Activated naive CD8-positive, alpha-beta T cell (primary cell): Measurements from ENCODE around the gene ARAP3.

Experiments
- H3K27ac Mint-ChIP-seq: one replicate; pipeline ENCODE4 v1.8.0; 2021; ENCODE audit warnings: mixed read lengths
- H3K27me3 Mint-ChIP-seq: one replicate; pipeline ENCODE4 v1.8.0; 2021; ENCODE audit warnings: mixed read lengths
- H3K36me3 Mint-ChIP-seq: one replicate; pipeline ENCODE4 v1.8.0; 2021; ENCODE audit warnings: mixed read lengths
- H3K4me1 Mint-ChIP-seq: one replicate; pipeline ENCODE4 v1.8.0; 2021; ENCODE audit warnings: low read depth, mixed read lengths
- H3K4me3 Mint-ChIP-seq: one replicate; pipeline ENCODE4 v1.8.0; 2021; ENCODE audit warnings: mild to moderate bottlenecking, mixed read lengths
- H3K9me3 Mint-ChIP-seq: one replicate; pipeline ENCODE4 v1.8.0; 2021; ENCODE audit warnings: low read depth, mixed read lengths

Gene ARAP3

GRCh38 chr5:141649056-141649688, 32.9 kb downstream of the ARAP3 start:
- no peak overlapping the region for H3K4me3 Mint-ChIP-seq
- peaks cover 41% of the 10 kb centered on the region for H3K4me1 Mint-ChIP-seq
- peak overlapping the region; percentile 81 for H3K27ac Mint-ChIP-seq
- H3K9me3 Mint-ChIP-seq: no peaks in the 10 kb centered on the region
- H3K27me3 Mint-ChIP-seq: no peaks in the 10 kb centered on the region
- no peaks in the 10 kb centered on the region for H3K36me3 Mint-ChIP-seq

- H3K36me3 Mint-ChIP-seq: no peaks in the 10 kb centered on the region
- H3K4me3 Mint-ChIP-seq: no peak overlapping the region
- H3K27ac Mint-ChIP-seq: no peak overlapping the region
- H3K9me3 Mint-ChIP-seq: no peaks in the 10 kb centered on the region
- peaks cover 38% of the 10 kb centered on the region for H3K4me1 Mint-ChIP-seq
- H3K27me3 Mint-ChIP-seq: no peaks in the 10 kb centered on the region
These were observed 34.2 kb downstream of the ARAP3 start for GRCh38 chr5:141647851-141648250.

- no peaks in the 10 kb centered on the region for H3K36me3 Mint-ChIP-seq
- peaks cover 33% of the 10 kb centered on the region for H3K4me1 Mint-ChIP-seq
These were observed 34.8 kb downstream of the ARAP3 start for GRCh38 chr5:141647242-141647641.

GRCh38 chr5:141646026-141646425, 36.0 kb downstream of the ARAP3 start:
- Mint-ChIP-seq H3K4me1 (peaks cover 34% of the 10 kb centered on the region), H3K27ac (peak overlapping the region; percentile 11), H3K9me3 (no peaks in the 10 kb centered on the region), H3K4me3 (no peak overlapping the region), H3K36me3 (no peaks in the 10 kb centered on the region), H3K27me3 (no peaks in the 10 kb centered on the region)

More at GRCh38 chr5:141647242-141647641, 34.8 kb downstream of the ARAP3 start:
- Mint-ChIP-seq H3K4me3 (no peak overlapping the region), H3K9me3 (no peaks in the 10 kb centered on the region), H3K27ac (no peak overlapping the region), H3K27me3 (no peaks in the 10 kb centered on the region)

GRCh38 chr5:141641634-141642267, 40.3 kb downstream of the ARAP3 start:
- Mint-ChIP-seq H3K36me3 (no peaks in the 10 kb centered on the region), H3K4me1 (peaks cover 24% of the 10 kb centered on the region), H3K27me3 (no peaks in the 10 kb centered on the region), H3K4me3 (no peak overlapping the region), H3K9me3 (no peaks in the 10 kb centered on the region), H3K27ac (peak overlapping the region; percentile 62)

GRCh38 chr5:141640698-141641097, 41.3 kb downstream of the ARAP3 start:
- Mint-ChIP-seq H3K9me3 (no peaks in the 10 kb centered on the region), H3K27ac (no peak overlapping the region), H3K36me3 (no peaks in the 10 kb centered on the region), H3K4me3 (peak overlapping the region; percentile 32), H3K4me1 (peaks cover 30% of the 10 kb centered on the region), H3K27me3 (no peaks in the 10 kb centered on the region)

GRCh38 chr5:141640051-141640415, 42.0 kb downstream of the ARAP3 start:
- Mint-ChIP-seq H3K27ac (no peak overlapping the region), H3K4me1 (peaks cover 36% of the 10 kb centered on the region), H3K9me3 (no peaks in the 10 kb centered on the region), H3K4me3 (no peak overlapping the region), H3K27me3 (no peaks in the 10 kb centered on the region), H3K36me3 (no peaks in the 10 kb centered on the region)

GRCh38 chr5:141639357-141640050, 42.5 kb downstream of the ARAP3 start:
- Mint-ChIP-seq H3K4me3 (peak overlapping the region; percentile 91), H3K9me3 (no peaks in the 10 kb centered on the region), H3K27ac (no peak overlapping the region), H3K36me3 (no peaks in the 10 kb centered on the region), H3K27me3 (no peaks in the 10 kb centered on the region), H3K4me1 (peaks cover 42% of the 10 kb centered on the region)

GRCh38 chr5:141638771-141639170, 43.3 kb downstream of the ARAP3 start:
- Mint-ChIP-seq H3K4me1 (peaks cover 48% of the 10 kb centered on the region), H3K27me3 (no peaks in the 10 kb centered on the region), H3K4me3 (peak overlapping the region; percentile 91), H3K36me3 (peaks cover 3% of the 10 kb centered on the region), H3K27ac (peak overlapping the region; percentile 96), H3K9me3 (no peaks in the 10 kb centered on the region)

- no peaks in the 10 kb centered on the region for H3K9me3 Mint-ChIP-seq
- H3K4me3 Mint-ChIP-seq: peak overlapping the region; percentile 91
- peaks cover 3% of the 10 kb centered on the region for H3K36me3 Mint-ChIP-seq
- H3K27me3 Mint-ChIP-seq: no peaks in the 10 kb centered on the region
- H3K4me1 Mint-ChIP-seq: peaks cover 52% of the 10 kb centered on the region
- peak overlapping the region; percentile 96 for H3K27ac Mint-ChIP-seq
These were observed 44.1 kb downstream of the ARAP3 start for GRCh38 chr5:141637767-141638419.

GRCh38 chr5:141637123-141637766, 44.8 kb downstream of the ARAP3 start:
- Mint-ChIP-seq H3K4me1 (peaks cover 56% of the 10 kb centered on the region), H3K4me3 (peak overlapping the region; percentile 91), H3K9me3 (no peaks in the 10 kb centered on the region), H3K27me3 (no peaks in the 10 kb centered on the region), H3K36me3 (peaks cover 3% of the 10 kb centered on the region), H3K27ac (peak overlapping the region; percentile 96)

GRCh38 chr5:141636413-141637122, 45.5 kb downstream of the ARAP3 start, which contains the start of the genes HDAC3 and RELL2:
Gene HDAC3 (minus strand): TSS chr5:141636849. CDS start chr5:141636790, 59 bp downstream.
Gene RELL2 (plus strand): TSS chr5:141636997. CDS start chr5:141638226, 1,229 bp downstream.
- Mint-ChIP-seq H3K27me3 (no peaks in the 10 kb centered on the region), H3K4me3 (peak within 1 kb of the TSS; percentile 94), H3K4me1 (peaks cover 49% of the 10 kb centered on the region), H3K9me3 (no peaks in the 10 kb centered on the region), H3K27ac (peak within 1 kb of the TSS; percentile 96), H3K36me3 (peaks cover 3% of the 10 kb centered on the region)

GRCh38 chr5:141636106-141636412, 46.0 kb downstream of the ARAP3 start:
- peaks cover 3% of the 10 kb centered on the region for H3K36me3 Mint-ChIP-seq
- H3K4me1 Mint-ChIP-seq: peaks cover 44% of the 10 kb centered on the region
- H3K27ac Mint-ChIP-seq: peak overlapping the region; percentile 79

GRCh38 chr5:141635646-141636045, 46.4 kb downstream of the ARAP3 start:
- Mint-ChIP-seq H3K4me1 (peaks cover 43% of the 10 kb centered on the region), H3K27me3 (no peaks in the 10 kb centered on the region), H3K4me3 (peak overlapping the region; percentile 94), H3K36me3 (peaks cover 3% of the 10 kb centered on the region), H3K27ac (peak overlapping the region; percentile 79), H3K9me3 (no peaks in the 10 kb centered on the region)

More at GRCh38 chr5:141636106-141636412, 46.0 kb downstream of the ARAP3 start:
- peak overlapping the region; percentile 94 for H3K4me3 Mint-ChIP-seq
- H3K27me3 Mint-ChIP-seq: no peaks in the 10 kb centered on the region
- H3K9me3 Mint-ChIP-seq: no peaks in the 10 kb centered on the region
